Activated gamma-delta T cell treated with Interleukin-2 at 50 U/mL for 16 hours (primary cell): Measurements from ENCODE around the gene SNX19.
"Not testable (repeated sequence)": the region's sequence is repeated elsewhere in the genome, so short reads cannot be mapped to it uniquely, and the experiment has no call there.

Source experiments
- DNase-seq: peaks from one replicate; pipeline ENCODE4 v3.0.0-alpha.2; 2020

The SNX19 gene

GRCh38 chr11:130916238-130916855 is at the start of gene SNX19:
Gene SNX19 (minus strand): TSS chr11:130916479. CDS start chr11:130915939, 540 bp downstream.
- peak; percentile 85 for DNase-seq

DNA sequence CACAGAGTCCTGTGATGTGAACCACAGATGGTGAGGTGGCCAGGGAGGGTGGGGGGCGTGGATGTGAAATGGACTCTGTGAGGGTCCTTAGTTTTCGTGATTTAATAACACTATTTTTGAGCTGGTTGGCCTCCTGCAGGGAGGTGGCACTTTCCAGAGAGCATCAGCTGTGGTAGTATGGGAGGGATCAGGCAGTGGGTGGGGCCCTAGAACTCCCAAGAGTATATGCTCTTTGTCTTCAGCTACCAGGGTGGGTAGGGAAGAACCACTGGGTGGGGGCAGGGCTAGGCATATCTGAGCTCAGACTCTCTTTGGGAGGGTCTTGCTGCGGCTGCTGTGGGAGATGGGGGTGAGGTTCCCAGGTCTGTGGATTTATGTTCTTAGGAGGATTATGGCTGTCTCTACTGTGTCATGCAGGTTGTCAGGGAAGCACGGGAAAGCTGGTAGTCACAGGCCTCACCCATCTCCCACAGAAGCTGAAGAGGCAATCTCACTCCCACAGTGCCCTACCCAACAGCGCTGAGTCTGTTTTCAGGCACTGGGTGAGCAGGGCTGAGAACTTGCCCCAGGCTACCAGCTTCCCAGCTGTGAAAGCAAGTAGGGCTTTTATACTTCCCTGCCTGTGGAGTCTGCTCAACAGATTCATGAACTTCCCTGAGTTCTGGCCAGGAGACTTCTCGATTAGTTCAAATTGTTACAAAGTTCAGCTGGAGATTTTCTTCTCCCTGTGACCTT is 47.9 kb upstream of the SNX19 start:
- no peak for DNase-seq

- no peak for DNase-seq
Observed at GRCh38 chr11:130947889-130948288, 31.6 kb upstream of the SNX19 start.

DNA sequence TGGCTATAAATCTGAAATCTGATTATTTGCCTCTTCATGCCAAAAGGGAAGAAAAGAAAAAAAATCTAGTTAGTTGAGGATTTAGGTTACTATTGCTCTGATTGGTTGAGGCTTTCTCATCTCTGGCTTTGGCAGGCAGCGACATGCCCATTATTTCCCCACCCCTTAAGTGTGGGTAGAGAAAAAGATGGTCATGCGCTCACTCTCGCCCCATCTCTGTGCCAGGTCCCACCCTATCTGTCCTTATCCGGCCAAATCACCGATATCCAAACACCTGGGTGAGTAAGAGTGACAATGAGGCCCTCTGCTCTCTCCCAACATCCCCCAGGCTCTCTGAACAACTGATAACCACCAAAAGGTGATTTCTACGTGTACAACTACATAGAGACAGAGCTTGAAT is 31.2 kb upstream of the SNX19 start:
- no peak for DNase-seq

- DNase-seq: no peak
Observed at GRCh38 chr11:130947058-130947457, 30.8 kb upstream of the SNX19 start.

- no peak for DNase-seq
Observed at GRCh38 chr11:130945896-130946295, 29.6 kb upstream of the SNX19 start.

DNA sequence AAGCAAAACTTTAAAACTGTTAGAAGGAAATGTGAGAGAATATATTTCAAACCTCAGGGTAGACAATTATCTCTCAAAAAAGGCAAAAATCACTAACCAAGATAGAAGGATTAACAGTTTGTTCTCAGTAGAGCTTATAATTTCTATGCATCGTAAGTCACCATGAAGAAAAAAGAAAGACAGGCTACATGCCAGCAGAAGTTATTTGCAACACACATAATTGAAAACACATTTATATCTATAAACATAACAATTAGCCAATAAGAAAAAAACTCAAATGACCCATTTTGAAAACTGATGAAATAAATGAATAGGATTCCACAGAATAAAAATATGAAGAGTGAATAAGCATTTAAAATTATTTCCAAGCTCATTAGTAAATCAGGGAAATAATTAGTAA is 24.4 kb upstream of the SNX19 start:
- no peak for DNase-seq

DNA sequence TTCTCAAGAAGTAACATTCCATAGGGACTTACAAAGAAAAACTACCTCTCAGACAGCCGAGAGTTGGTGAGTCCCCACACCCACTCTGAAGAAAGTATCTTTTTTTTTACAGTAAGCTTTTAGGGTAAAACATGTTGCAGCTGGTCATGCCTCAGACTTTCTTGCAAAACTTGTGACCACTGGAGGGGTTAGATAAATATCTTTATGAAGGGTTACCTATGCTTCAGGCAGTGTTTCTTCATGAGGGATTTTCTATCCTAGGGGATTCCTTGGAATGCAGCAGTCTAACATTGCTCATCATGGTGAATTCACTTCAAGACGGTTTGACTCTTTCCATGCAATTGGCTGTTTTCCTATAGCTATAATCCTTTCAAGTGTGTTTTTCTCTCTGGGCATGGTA is 20.8 kb upstream of the SNX19 start:
- no peak for DNase-seq

- DNase-seq: no peak
Observed at GRCh38 chr11:130932086-130932712, 15.9 kb upstream of the SNX19 start.

GRCh38 chr11:130924750-130925149 is 8.5 kb upstream of the SNX19 start:
- no peak for DNase-seq

DNA sequence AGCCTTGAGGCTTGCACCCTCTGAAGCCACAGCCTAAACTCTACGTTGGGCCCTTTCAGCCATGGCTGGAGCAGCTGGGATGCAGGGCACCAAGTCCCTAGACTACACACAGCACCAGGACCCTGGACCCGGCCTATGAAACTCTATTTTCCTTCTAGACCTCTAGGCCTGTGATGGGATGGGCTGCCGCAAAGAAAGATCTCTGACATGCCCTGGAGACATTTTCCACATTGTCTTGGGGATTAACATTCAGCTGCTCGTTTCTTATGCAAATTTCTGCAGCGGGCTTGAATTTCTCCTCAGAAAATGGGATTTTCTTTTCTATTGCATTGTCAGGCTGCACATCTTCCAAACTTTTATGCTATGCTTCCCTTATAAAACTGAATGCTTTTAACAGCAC is 4.3 kb upstream of the SNX19 start:
- not testable (repeated sequence) for DNase-seq

GRCh38 chr11:130918081-130918480 is 1.8 kb upstream of the SNX19 start:
- no peak for DNase-seq

DNA sequence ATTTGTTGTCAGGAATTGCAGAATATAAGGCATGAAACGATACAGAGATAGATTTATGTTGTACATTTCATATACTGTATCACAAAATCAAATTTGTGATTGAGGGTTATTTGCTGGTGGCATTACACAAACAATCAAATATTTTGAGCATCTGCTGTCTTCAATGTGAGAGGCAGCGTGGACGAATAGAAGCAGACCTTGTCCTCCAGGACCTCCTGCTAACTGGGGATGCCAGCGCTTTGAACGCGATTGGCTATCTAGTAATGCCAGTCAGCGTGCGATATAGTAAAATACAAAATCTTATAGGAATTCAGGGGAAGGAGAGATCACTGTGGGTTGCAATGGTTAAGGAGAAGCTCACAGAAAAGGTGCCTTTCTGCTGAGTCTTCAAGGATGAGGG is 631 bp upstream of the SNX19 start:
- no peak for DNase-seq

DNA sequence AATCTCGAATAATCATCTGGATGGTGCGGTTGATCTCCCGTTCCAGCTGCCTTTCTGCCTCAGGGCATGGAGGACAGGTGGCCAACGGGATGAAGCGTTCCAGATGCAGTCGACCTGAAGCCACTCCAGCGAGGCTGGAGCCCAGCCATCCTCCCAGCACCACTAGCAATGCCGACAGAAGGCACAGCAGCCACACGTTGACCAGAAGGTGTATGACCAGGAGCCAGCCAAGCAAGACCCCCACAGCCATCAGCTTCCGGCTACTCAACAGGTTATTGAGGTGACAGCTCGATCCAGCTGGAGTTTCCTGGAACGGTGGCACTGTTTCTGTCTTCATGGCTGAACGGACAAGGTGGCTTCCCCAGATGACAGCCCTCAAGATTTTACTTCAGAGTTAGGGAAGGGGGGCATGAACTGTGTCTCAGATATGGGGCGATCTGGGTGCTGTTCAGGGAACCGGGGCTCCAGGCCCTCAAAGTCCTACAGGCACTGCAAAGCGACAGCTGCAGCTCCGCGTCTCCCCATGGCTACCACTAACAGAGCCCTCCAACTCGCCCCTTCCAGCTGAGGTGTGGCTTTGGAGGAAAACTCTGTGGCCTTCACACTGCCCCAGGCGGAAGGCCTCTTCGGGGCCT is 559 bp downstream of the SNX19 start:
- peak; percentile 9 for DNase-seq

- DNase-seq: no peak
Observed at GRCh38 chr11:130913268-130913667, 3.0 kb downstream of the SNX19 start.

- no peak for DNase-seq
Observed at GRCh38 chr11:130912552-130912951, 3.7 kb downstream of the SNX19 start.

DNA sequence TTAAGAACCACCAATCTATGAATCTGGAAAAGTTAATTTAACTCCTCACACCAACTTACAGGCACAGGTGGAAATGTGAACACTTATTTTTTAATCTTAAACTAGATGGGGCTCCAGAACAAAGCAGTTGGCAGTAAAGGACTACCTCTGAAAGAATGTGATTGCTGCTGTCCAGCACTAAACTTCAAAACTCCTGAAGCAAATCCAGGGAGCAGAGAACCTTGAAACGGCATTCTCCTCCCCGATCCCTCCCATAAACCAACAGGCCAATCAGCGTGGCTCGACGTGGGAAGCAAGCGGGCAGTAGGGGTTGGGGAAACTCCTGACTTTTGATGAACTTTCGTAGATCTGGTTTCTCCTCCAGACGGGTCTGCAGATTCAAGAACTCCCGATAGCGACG is 5.0 kb downstream of the SNX19 start:
- no peak for DNase-seq

GRCh38 chr11:130909650-130910049 is 6.6 kb downstream of the SNX19 start:
- DNase-seq: no peak

DNA sequence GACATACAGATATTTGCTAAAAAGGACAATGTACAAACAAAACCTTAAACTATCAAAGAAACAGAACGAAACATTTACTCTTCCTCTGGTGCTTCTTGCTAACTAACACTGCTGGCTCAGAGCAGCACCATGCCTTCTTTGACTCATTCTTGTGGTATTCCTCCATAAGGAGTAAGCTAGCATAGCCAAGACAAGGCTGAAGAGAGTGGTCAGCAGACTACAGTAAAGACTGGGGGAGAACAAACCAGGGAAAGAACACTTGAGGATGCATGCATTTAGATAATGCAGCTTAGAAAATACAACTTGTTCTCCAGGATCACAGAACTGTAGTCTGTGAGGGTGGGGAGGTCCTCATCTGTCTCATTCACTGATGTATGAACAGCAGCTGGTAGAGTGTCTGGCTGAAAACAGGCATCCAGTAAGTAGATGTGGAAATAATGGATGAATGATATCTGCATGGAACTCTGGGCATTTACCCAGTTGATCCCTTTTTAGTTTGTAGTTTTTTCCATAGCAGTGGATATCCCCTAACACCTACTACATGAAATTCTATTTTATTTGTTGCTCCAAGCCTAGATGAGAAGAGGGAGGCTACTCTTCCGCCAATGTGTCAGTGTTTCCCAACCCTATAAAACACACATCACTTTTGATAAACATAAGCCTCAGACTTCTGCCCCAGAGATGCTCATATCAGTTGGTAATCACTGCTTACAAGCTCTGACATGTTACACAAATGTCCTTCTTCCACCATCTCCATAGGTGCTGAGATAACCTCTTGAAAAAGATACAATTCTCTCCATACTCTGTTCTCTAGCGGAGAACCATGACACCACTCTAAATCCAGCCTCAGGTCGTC is 7.3 kb downstream of the SNX19 start:
- no peak for DNase-seq

DNA sequence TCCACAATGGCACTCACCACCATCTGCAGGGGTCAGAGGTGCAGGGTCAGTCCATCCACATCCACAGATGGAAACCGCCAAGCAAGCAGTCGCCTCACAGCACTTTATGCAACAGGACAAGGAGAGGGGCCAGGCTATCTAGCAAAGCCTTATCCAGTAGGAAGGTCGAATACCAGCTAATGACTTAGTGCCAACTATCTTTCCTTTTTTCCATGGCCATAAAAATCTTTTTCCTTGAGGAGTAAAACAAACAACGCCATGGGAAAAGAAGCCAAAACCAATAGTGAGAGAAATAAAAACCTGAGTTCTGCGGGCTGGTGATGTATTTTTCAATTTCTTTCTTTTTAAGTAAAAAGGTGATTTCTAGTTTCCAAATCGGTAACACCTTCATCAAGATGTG is 8.2 kb downstream of the SNX19 start:
- no peak for DNase-seq

GRCh38 chr11:130907229-130907628 is 9.1 kb downstream of the SNX19 start:
- no peak for DNase-seq

DNA sequence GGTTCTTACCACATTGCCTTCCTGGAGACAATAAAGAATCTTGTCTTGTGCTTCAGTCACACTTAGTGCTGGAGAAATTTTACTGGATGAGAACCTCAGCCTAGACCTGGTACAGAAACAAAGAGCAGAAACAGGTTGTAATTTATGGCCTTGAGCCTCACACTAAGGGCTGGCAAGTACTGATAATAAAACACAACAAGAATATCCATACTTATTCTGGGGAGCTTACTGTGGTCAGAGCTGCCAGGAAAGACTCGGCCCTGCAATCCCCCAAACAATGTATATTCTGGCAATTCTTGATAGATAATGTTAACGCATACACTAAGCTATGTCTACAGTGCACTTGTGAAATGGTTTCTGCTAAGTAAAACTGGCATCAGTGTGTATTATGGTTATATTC is 9.7 kb downstream of the SNX19 start:
- DNase-seq: no peak

GRCh38 chr11:130905512-130905911 is 10.8 kb downstream of the SNX19 start:
- DNase-seq: no peak
